GM12892 (cell line): ENCODE data around the gene OXCT2.
"Not testable (repeated sequence)": the region's sequence is repeated elsewhere in the genome, so short reads cannot be mapped to it uniquely, and the experiment has no call there.

Source experiments
- POLR2A ChIP-seq: IDR thresholded peaks from 2 replicates; pipeline ENCODE4 v1.6.1; 2011; ENCODE audit warnings: low read depth, low read length, control low read depth
- POLR2AphosphoS5 ChIP-seq: IDR thresholded peaks from 2 replicates; pipeline ENCODE4 v1.6.1; 2011; ENCODE audit warnings: low read depth, low read length, control low read depth

- TF ChIP-seq POLR2A, POLR2AphosphoS5: not testable (repeated sequence)
These were observed 4.0 kb upstream of the OXCT2 start for GRCh38 chr1:39775141-39775540.
